ENCODE measurements around the gene CNTN5. TPM values are rescaled to one million over a fixed set of nuclear protein-coding genes. Genes with fewer than 3 reads are reported as not detected.
"Not testable (repeated sequence)": the region's sequence is repeated elsewhere in the genome, so short reads cannot be mapped to it uniquely, and the experiment has no call there.

Gene CNTN5
- total RNA-seq, 2 donors from 2014 or later = not detected

- Mint-ChIP-seq H3K27ac (no peak overlapping the region), H3K36me3 (no peaks in the 10 kb centered on the region), H3K9me3 (no peaks in the 10 kb centered on the region), H3K4me3 (no peak overlapping the region), H3K27me3 (no peaks in the 10 kb centered on the region), H3K4me1 (ENCODE audit: low read depth in 2 of 2) (no peaks in the 10 kb centered on the region)
- ATAC-seq (no peak), DNase-seq (ENCODE audit: low spot score) (no peak)
These were observed 239.9 kb downstream of the CNTN5 start for GRCh38 chr11:99260696-99261095.

GRCh38 chr11:99268886-99269285 lies 248.1 kb downstream of the CNTN5 start:
- Mint-ChIP-seq H3K4me3 (no peak overlapping the region), H3K27me3 (no peaks in the 10 kb centered on the region), H3K36me3 (no peaks in the 10 kb centered on the region), H3K27ac (no peak overlapping the region), H3K9me3 (peaks cover 7% of the 10 kb centered on the region), H3K4me1 (ENCODE audit: low read depth in 2 of 2) (no peaks in the 10 kb centered on the region)
- ATAC-seq = no peak
- no peak for DNase-seq (ENCODE audit: low spot score)

GRCh38 chr11:99271527-99271926 lies 250.8 kb downstream of the CNTN5 start:
- Mint-ChIP-seq H3K36me3 (no peaks in the 10 kb centered on the region), H3K4me1 (ENCODE audit: low read depth in 2 of 2) (no peaks in the 10 kb centered on the region), H3K4me3 (no peak overlapping the region), H3K9me3 (peaks cover 6% of the 10 kb centered on the region), H3K27ac (no peak overlapping the region), H3K27me3 (no peaks in the 10 kb centered on the region)
- no peak for DNase-seq (ENCODE audit: low spot score)
- ATAC-seq = no peak

GRCh38 chr11:99275521-99275920 lies 254.8 kb downstream of the CNTN5 start:
- H3K27me3 Mint-ChIP-seq = no peaks in the 10 kb centered on the region
- ATAC-seq = no peak
- H3K4me3 Mint-ChIP-seq = no peak overlapping the region
- H3K4me1 Mint-ChIP-seq (ENCODE audit: low read depth in 2 of 2) = no peaks in the 10 kb centered on the region
- no peak overlapping the region for H3K27ac Mint-ChIP-seq
- no peaks in the 10 kb centered on the region for H3K36me3 Mint-ChIP-seq
- DNase-seq (ENCODE audit: low spot score) = no peak
- no peaks in the 10 kb centered on the region for H3K9me3 Mint-ChIP-seq

- Mint-ChIP-seq H3K4me1 (ENCODE audit: low read depth in 2 of 2) (no peaks in the 10 kb centered on the region), H3K27me3 (no peaks in the 10 kb centered on the region), H3K4me3 (no peak overlapping the region), H3K9me3 (peaks cover 2% of the 10 kb centered on the region), H3K27ac (no peak overlapping the region), H3K36me3 (peaks cover 4% of the 10 kb centered on the region)
- DNase-seq (ENCODE audit: low spot score) (no peak), ATAC-seq (no peak)
These were observed 256.5 kb downstream of the CNTN5 start for GRCh38 chr11:99277281-99277680.

- H3K4me3 Mint-ChIP-seq = no peak overlapping the region
- DNase-seq (ENCODE audit: low spot score) (no peak), ATAC-seq (no peak)
- no peaks in the 10 kb centered on the region for H3K27me3 Mint-ChIP-seq
- peaks cover 6% of the 10 kb centered on the region for H3K36me3 Mint-ChIP-seq
- H3K27ac Mint-ChIP-seq = no peak overlapping the region
- H3K4me1 Mint-ChIP-seq (ENCODE audit: low read depth in 2 of 2) = no peaks in the 10 kb centered on the region
- peaks cover 3% of the 10 kb centered on the region for H3K9me3 Mint-ChIP-seq
These were observed 258.5 kb downstream of the CNTN5 start for GRCh38 chr11:99279266-99279665.

GRCh38 chr11:99281331-99281730 lies 260.6 kb downstream of the CNTN5 start:
- H3K27me3 Mint-ChIP-seq = no peaks in the 10 kb centered on the region
- no peak overlapping the region for H3K27ac Mint-ChIP-seq
- DNase-seq (ENCODE audit: low spot score) (no peak), ATAC-seq (no peak)
- H3K4me1 Mint-ChIP-seq (ENCODE audit: low read depth in 2 of 2) = no peaks in the 10 kb centered on the region
- no peak overlapping the region for H3K4me3 Mint-ChIP-seq
- peaks cover 6% of the 10 kb centered on the region for H3K36me3 Mint-ChIP-seq
- H3K9me3 Mint-ChIP-seq = peaks cover 9% of the 10 kb centered on the region

GRCh38 chr11:99297925-99298324 lies 277.2 kb downstream of the CNTN5 start:
- not testable (repeated sequence) for H3K27ac Mint-ChIP-seq; DNase-seq (ENCODE audit: low spot score); H3K4me3 Mint-ChIP-seq; ATAC-seq; H3K36me3 Mint-ChIP-seq; H3K4me1 Mint-ChIP-seq (ENCODE audit: low read depth in 2 of 2); H3K27me3 Mint-ChIP-seq
- peaks cover 16% of the 10 kb centered on the region for H3K9me3 Mint-ChIP-seq

- Mint-ChIP-seq H3K4me1 (ENCODE audit: low read depth in 2 of 2) (no peaks in the 10 kb centered on the region), H3K9me3 (peaks cover 5% of the 10 kb centered on the region), H3K36me3 (no peaks in the 10 kb centered on the region), H3K27ac (no peak overlapping the region), H3K27me3 (no peaks in the 10 kb centered on the region), H3K4me3 (no peak overlapping the region)
- no peak for DNase-seq (ENCODE audit: low spot score)
- ATAC-seq = no peak
These were observed 286.9 kb downstream of the CNTN5 start for GRCh38 chr11:99307510-99308088.

- Mint-ChIP-seq H3K4me3 (no peak overlapping the region), H3K9me3 (peaks cover 9% of the 10 kb centered on the region), H3K27me3 (no peaks in the 10 kb centered on the region), H3K36me3 (no peaks in the 10 kb centered on the region), H3K4me1 (ENCODE audit: low read depth in 2 of 2) (no peaks in the 10 kb centered on the region), H3K27ac (no peak overlapping the region)
- DNase-seq (ENCODE audit: low spot score) = no peak
- no peak for ATAC-seq
These were observed 291.1 kb downstream of the CNTN5 start for GRCh38 chr11:99311870-99312269.

- Mint-ChIP-seq H3K4me3 (no peak overlapping the region), H3K9me3 (peaks cover 12% of the 10 kb centered on the region), H3K27me3 (no peaks in the 10 kb centered on the region), H3K36me3 (peaks cover 4% of the 10 kb centered on the region), H3K27ac (no peak overlapping the region), H3K4me1 (ENCODE audit: low read depth in 2 of 2) (no peaks in the 10 kb centered on the region)
- no peak for DNase-seq (ENCODE audit: low spot score)
- no peak for ATAC-seq
These were observed 296.2 kb downstream of the CNTN5 start for GRCh38 chr11:99316776-99317520.

GRCh38 chr11:99320769-99321290 lies 300.1 kb downstream of the CNTN5 start:
- ATAC-seq (no peak), DNase-seq (ENCODE audit: low spot score) (no peak)
- no peak overlapping the region for H3K27ac Mint-ChIP-seq
- no peak overlapping the region for H3K4me3 Mint-ChIP-seq
- H3K36me3 Mint-ChIP-seq = peaks cover 4% of the 10 kb centered on the region
- H3K27me3 Mint-ChIP-seq = no peaks in the 10 kb centered on the region
- no peaks in the 10 kb centered on the region for H3K4me1 Mint-ChIP-seq (ENCODE audit: low read depth in 2 of 2)
- peaks cover 11% of the 10 kb centered on the region for H3K9me3 Mint-ChIP-seq

- ATAC-seq (no peak), DNase-seq (ENCODE audit: low spot score) (no peak)
- Mint-ChIP-seq H3K27ac (no peak overlapping the region), H3K36me3 (peaks cover 7% of the 10 kb centered on the region), H3K4me3 (no peak overlapping the region), H3K9me3 (peaks cover 10% of the 10 kb centered on the region), H3K4me1 (ENCODE audit: low read depth in 2 of 2) (no peaks in the 10 kb centered on the region), H3K27me3 (no peaks in the 10 kb centered on the region)
These were observed 305.1 kb downstream of the CNTN5 start for GRCh38 chr11:99325847-99326246.

- peaks cover 7% of the 10 kb centered on the region for H3K9me3 Mint-ChIP-seq
- H3K27me3 Mint-ChIP-seq = no peaks in the 10 kb centered on the region
- ATAC-seq = no peak
- no peak overlapping the region for H3K4me3 Mint-ChIP-seq
- H3K36me3 Mint-ChIP-seq = peaks cover 4% of the 10 kb centered on the region
- no peak for DNase-seq (ENCODE audit: low spot score)
- H3K27ac Mint-ChIP-seq = no peak overlapping the region
- H3K4me1 Mint-ChIP-seq (ENCODE audit: low read depth in 2 of 2) = no peaks in the 10 kb centered on the region
These were observed 306.3 kb downstream of the CNTN5 start for GRCh38 chr11:99327066-99327465.

Data from natural killer cell treated with Interleukin-12 subunit alpha and Interleukin-12 subunit beta and Interleukin-15 and Interleukin-18, amount 100 ng/mL, for 72 hours (primary cell).